Aorta (tissue), 5 donors: ENCODE measurements around the gene FOXN3. TPM values are rescaled to one million over a fixed set of nuclear protein-coding genes. Genes with fewer than 3 reads are reported as not detected.

Experiments
- ATAC-seq: fragments of 200-7000 bp; cut with Tn5 transposase; one replicate; pipeline ENCODE4 v1.9.1; 2022; ENCODE audit warnings: moderate library complexity; ENCODE audit not compliant: low FRiP score
- DNase-seq, 2 donors: peaks; one replicate each; pipeline ENCODE4 v3.0.0-alpha.2; 2020
- H3K27ac ChIP-seq, 2 donors: one replicate each; pipeline ENCODE4 v1.5.1; 2013; ENCODE audit warnings: low read length in 2 of 2, mild to moderate bottlenecking in 2 of 2, moderate library complexity in 2 of 2, control low read depth in 1 of 2, inconsistent platforms in 1 of 2, low read depth in 1 of 2
- H3K27me3 ChIP-seq, 2 donors: one replicate each; pipeline ENCODE4 v1.6.1; 2013; ENCODE audit warnings: control low read depth in 1 of 2, low read length in 1 of 2, mild to moderate bottlenecking in 1 of 2, moderate library complexity in 1 of 2; ENCODE audit not compliant: insufficient read depth in 2 of 2, control insufficient read depth in 1 of 2
- H3K36me3 ChIP-seq, 2 donors: one replicate each; pipeline ENCODE4 v1.6.1; 2013; ENCODE audit warnings: control low read depth in 1 of 2, low read length in 1 of 2, mild to moderate bottlenecking in 1 of 2; ENCODE audit not compliant: insufficient read depth in 2 of 2, control insufficient read depth in 1 of 2
- H3K4me1 ChIP-seq, 2 donors: one replicate each; pipeline ENCODE4 v1.6.1; 2013; ENCODE audit warnings: low read length in 2 of 2, control low read depth in 1 of 2, mild to moderate bottlenecking in 1 of 2, moderate library complexity in 1 of 2; ENCODE audit not compliant: insufficient read depth in 2 of 2, control insufficient read depth in 1 of 2
- H3K4me3 ChIP-seq, 2 donors: one replicate each; pipeline ENCODE4 v1.5.1; 2013; ENCODE audit warnings: low read length in 2 of 2, control low read depth in 1 of 2, mild to moderate bottlenecking in 1 of 2
- H3K9me3 ChIP-seq: one replicate; pipeline ENCODE4 v1.6.1; 2013; ENCODE audit warnings: mild to moderate bottlenecking, low read length; ENCODE audit not compliant: control insufficient read depth
- WGBS, 2 donors: extraction: QIAGEN DNeasy Blood & Tissue Kit; methylation state at CpG; one replicate each; pipeline ENCODE4 v1.1.7; 2013; 5-methylcytosine and 5-hydroxymethylcytosine counted together
- intact Hi-C, 2 donors: fragments of 100-400 bp; cut with DNase I; formaldehyde crosslinking; loops; one replicate each; pipeline versions ENCODE4 v1.14.2 to v1.15.0; 2022
- polyA plus RNA-seq, 2 donors: library from polyadenylated mRNA; stranded (reverse); fragments of 200-250 nt; gene quantifications; one replicate each; pipeline ENCODE4 v1.2.3, GENCODE V29; 2013
- total RNA-seq, 2 donors: library from RNA; stranded (reverse); fragmentation: NEBNext Ultra II Directional; extraction: Animal tissue kit (Norgen Biotek cat#: 25700); gene quantifications; one replicate each; pipeline ENCODE4 v1.2.1, GENCODE V29; 2021
- donor health status: healthy with polysubstance abuse.
- donor health status: Bipolar disorder and iron deficiency.
- donor health status: DM: no; HTN: no; CAD: no.
- donor health status: DM: no; HTN: no; CAD: no.
- donor health status: DM: yes; HTN: yes; CAD: no.

The FOXN3 gene
- total and polyA plus RNA-seq, 4 donors = 21.4 to 225 (median 101) TPM

GRCh38 chr14:89217891-89218290 lies 199.1 kb downstream of the FOXN3 start:
- 45 to 48% methylated on average over 4 of the region's 4 CpGs for WGBS, 2 donors
- Histone ChIP-seq H3K4me3 (no peak overlapping the region), H3K36me3 (no peaks in the 10 kb centered on the region), H3K27ac (peak overlapping the region; percentile 18 to 32), H3K27me3 (no peaks in the 10 kb centered on the region), H3K4me1 (peaks cover 0 to 3% of the 10 kb centered on the region in 2 donors), H3K9me3 (no peaks in the 10 kb centered on the region)
- intact Hi-C loops = no loop called here
- ATAC-seq (no peak), DNase-seq (no peak)

GRCh38 chr14:89215531-89215930 lies 201.5 kb downstream of the FOXN3 start:
- no peaks in the 10 kb centered on the region for H3K36me3 ChIP-seq
- H3K4me1 ChIP-seq = peaks cover 3 to 4% of the 10 kb centered on the region in 2 donors
- WGBS, 2 donors = 6 to 9% methylated on average over 7 of the region's 7 CpGs
- intact Hi-C loops = no loop called here
- no peaks in the 10 kb centered on the region for H3K27me3 ChIP-seq
- no peak for ATAC-seq
- H3K9me3 ChIP-seq = no peaks in the 10 kb centered on the region
- H3K27ac ChIP-seq = peak overlapping the region in 1 of 2 donors; percentile 19
- DNase-seq = no peak
- H3K4me3 ChIP-seq = no peak overlapping the region

GRCh38 chr14:89215114-89215513 lies 201.9 kb downstream of the FOXN3 start:
- no peaks in the 10 kb centered on the region for H3K27me3 ChIP-seq
- DNase-seq (no peak), ATAC-seq (no peak)
- H3K9me3 ChIP-seq = no peaks in the 10 kb centered on the region
- H3K4me3 ChIP-seq = no peak overlapping the region
- H3K36me3 ChIP-seq = no peaks in the 10 kb centered on the region
- intact Hi-C loops = no loop called here
- peaks cover 3 to 4% of the 10 kb centered on the region in 2 donors for H3K4me1 ChIP-seq
- H3K27ac ChIP-seq = peak overlapping the region in 1 of 2 donors; percentile 78

- Histone ChIP-seq H3K36me3 (no peaks in the 10 kb centered on the region), H3K4me3 (no peak overlapping the region), H3K9me3 (no peaks in the 10 kb centered on the region), H3K27me3 (no peaks in the 10 kb centered on the region), H3K27ac (peak overlapping the region; percentile 78 to 95), H3K4me1 (peaks cover 3 to 4% of the 10 kb centered on the region in 2 donors)
- intact Hi-C loops = no loop called here
- 4 to 6% methylated on average over 14 of the region's 14 CpGs for WGBS, 2 donors
- DNase-seq (peak; percentile 86), ATAC-seq (peak; percentile 89)
Measured at GRCh38 chr14:89214221-89214965, 202.6 kb downstream of the FOXN3 start.

- Histone ChIP-seq H3K27me3 (no peaks in the 10 kb centered on the region), H3K4me3 (no peak overlapping the region), H3K4me1 (peaks cover 3 to 4% of the 10 kb centered on the region in 2 donors), H3K9me3 (no peaks in the 10 kb centered on the region), H3K36me3 (no peaks in the 10 kb centered on the region), H3K27ac (peak overlapping the region; percentile 64 to 74)
- DNase-seq (no peak), ATAC-seq (no peak)
- intact Hi-C loops = no loop called here
- 14 to 50% methylated on average over 6 of the region's 6 CpGs for WGBS, 2 donors
Measured at GRCh38 chr14:89212386-89213235, 204.4 kb downstream of the FOXN3 start.

GRCh38 chr14:89209558-89209957 lies 207.5 kb downstream of the FOXN3 start:
- intact Hi-C loops = no loop called here
- ATAC-seq (no peak), DNase-seq (no peak)
- H3K4me3 ChIP-seq = no peak overlapping the region
- peaks cover 3 to 4% of the 10 kb centered on the region in 2 donors for H3K4me1 ChIP-seq
- H3K36me3 ChIP-seq = no peaks in the 10 kb centered on the region
- H3K9me3 ChIP-seq = no peaks in the 10 kb centered on the region
- H3K27ac ChIP-seq = no peak overlapping the region
- 61 to 66% methylated on average over 3 of the region's 3 CpGs for WGBS, 2 donors
- no peaks in the 10 kb centered on the region for H3K27me3 ChIP-seq

- no peak overlapping the region for H3K4me3 ChIP-seq
- intact Hi-C loops = no loop called here
- 82 to 94% methylated on average over 7 of the region's 7 CpGs for WGBS, 2 donors
- ATAC-seq = no peak
- H3K36me3 ChIP-seq = no peaks in the 10 kb centered on the region
- H3K4me1 ChIP-seq = peaks cover 4% of the 10 kb centered on the region in 2 donors
- H3K27ac ChIP-seq = no peak overlapping the region
- no peak for DNase-seq
- no peaks in the 10 kb centered on the region for H3K9me3 ChIP-seq
- no peaks in the 10 kb centered on the region for H3K27me3 ChIP-seq
Measured at GRCh38 chr14:89207925-89208328, 209.1 kb downstream of the FOXN3 start.

GRCh38 chr14:89206389-89207031 lies 210.5 kb downstream of the FOXN3 start:
- intact Hi-C loops = no loop called here
- H3K4me3 ChIP-seq = no peak overlapping the region
- H3K27me3 ChIP-seq = no peaks in the 10 kb centered on the region
- H3K4me1 ChIP-seq = peaks cover 4% of the 10 kb centered on the region in 2 donors
- H3K27ac ChIP-seq = no peak overlapping the region
- no peak for ATAC-seq
- no peaks in the 10 kb centered on the region for H3K36me3 ChIP-seq
- WGBS, 2 donors = 85 to 95% methylated on average over 17 of the region's 17 CpGs
- no peaks in the 10 kb centered on the region for H3K9me3 ChIP-seq
- DNase-seq = no peak
